NCI-H146 treated with DMSO at 0.1 percent for 48 hours (cell line): ENCODE measurements around the gene MS4A6A.
"Not testable (repeated sequence)": the region's sequence is repeated elsewhere in the genome, so short reads cannot be mapped to it uniquely, and the experiment has no call there.

Source experiments
- DNase-seq: peaks from one replicate; lab custom pipeline; 2025; ENCODE audit not compliant: unreplicated experiment; lab: John Stamatoyannopoulos, UW

Gene MS4A6A, protein sequence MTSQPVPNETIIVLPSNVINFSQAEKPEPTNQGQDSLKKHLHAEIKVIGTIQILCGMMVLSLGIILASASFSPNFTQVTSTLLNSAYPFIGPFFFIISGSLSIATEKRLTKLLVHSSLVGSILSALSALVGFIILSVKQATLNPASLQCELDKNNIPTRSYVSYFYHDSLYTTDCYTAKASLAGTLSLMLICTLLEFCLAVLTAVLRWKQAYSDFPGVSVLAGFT

DNA sequence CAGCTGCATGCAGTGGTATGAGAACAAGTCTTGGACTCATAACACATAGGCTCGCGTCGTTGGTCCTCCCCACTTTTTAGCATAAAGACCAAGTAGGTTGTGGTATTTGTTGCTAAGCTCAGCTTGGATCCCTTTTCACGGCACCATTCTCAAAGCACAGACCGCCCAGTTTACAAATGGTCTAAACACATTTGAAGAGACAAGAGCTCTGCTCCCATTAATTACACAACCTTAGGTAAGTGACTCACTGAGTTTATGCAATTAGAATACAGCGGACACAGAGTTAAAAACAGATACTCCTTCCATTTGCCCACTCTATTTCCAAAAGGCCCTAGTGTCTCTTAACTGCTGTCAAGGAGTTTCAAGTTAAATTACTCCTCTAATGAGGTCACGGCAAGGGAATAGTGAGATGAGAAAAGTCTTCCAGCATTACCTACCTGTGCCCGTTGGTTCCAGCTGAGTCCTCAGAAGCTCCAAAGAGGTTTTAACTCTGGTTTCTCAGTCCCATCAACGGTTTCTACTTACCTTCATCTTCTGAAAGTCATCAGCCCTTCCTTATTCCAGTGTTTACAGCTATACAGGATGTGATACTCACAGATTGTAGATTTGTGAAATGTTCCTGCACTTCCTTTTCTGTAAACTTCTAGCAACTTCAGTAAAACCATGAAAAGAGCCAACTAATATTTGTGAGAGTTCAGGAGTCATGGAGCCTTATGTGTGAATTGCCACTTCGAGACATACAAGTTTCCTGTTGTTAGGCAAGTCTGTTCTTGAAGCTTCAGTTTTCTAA is at the start of gene MS4A6A:
MS4A6A (minus strand) TSS at position 543 of the 790 bp plus-strand sequence. CDS start 1,356 bp downstream, outside the sequence.
- no peak for DNase-seq

DNA sequence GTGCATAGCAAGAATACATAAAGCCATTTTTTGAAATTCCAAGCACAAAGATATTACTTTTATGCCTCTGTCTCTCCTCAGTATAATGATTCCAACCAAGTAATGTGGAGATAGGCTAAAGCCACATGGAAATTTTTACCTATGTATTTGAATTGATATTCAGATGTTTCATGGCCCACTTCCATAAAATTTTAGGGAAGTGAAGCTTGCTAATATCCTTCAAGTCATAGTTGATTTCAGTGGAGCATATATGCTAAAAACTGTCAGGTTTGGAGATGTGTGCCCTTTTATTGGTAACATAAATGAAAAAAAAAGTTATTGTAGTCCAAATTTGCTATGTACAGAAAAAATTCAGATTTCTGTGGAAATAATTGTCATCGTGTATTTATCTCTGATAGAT is 47.8 kb upstream of the MS4A6A start:
- DNase-seq: no peak

DNA sequence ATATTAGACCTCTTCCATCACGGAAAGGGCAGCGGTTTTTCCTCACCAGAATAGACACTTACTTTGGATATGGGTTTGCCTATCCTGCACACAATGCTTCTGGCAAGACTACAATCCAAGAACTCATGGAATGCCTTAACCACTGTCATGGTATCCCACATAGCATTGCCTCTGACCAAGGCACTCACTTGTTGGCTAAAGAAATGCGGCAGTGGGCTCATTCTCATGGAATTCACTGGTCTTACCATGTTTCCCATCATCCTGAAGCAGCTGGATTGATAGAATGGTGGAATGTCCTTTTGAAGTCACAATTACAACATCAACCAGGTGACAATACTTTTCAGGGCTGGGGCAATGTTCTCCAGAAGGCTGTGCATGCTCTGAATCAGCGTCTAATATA is 39.3 kb upstream of the MS4A6A start:
- no peak for DNase-seq

DNA sequence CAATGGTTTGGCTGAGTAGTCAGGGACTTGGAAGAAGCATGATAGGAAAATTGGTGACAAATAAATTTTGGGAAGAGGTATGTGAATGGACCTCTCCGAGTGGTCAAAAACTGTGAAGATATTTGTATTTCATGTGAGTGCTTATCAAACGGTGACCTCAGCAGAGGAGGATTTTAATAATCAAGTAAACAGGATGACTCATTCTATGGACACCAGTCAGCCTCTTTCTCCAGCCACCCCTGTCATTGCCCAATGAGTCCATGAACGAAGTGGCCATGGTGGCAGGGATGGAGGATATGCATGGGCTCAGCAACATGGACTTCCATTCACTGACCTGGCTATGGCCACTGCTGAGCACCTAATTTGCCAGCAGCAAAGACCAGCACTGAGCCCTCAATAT is 38.8 kb upstream of the MS4A6A start:
- no peak for DNase-seq

DNA sequence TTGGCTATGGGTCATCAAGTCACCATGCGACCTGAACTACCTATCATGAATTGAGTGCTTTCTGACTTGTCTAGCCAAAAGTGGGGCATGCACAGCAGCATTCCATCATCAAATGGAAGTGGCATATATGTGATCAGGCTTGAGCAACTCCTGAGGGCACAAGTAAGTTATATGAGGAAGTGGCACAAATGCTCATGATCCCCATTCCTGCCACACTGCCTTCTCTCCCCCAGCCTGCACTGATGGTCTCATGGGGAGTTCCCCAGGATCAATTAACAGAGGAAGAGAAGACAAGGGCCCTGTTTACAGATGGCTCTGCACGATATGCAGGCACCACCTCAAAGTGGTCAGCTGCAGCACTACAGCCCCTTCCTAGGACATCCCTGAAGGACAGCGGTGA is 38.3 kb upstream of the MS4A6A start:
- no peak for DNase-seq

DNA sequence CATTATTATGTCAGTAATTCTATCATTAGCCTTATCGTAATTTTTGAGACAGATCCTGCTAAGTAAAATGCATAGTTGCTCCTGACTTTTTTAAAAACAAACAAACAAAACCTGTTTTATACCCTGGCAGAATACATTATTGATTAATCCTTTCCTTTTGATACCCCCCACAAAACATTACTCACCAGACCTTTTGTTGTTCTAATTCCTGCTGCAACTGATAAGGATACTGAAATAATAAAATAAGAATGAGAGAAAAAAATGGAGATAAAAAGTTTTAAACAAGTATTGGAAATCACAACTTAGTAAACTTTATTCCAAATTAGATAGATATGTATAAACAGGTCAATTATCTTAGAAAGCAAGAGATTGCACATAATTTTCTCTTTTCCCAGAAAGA is 31.5 kb upstream of the MS4A6A start:
- DNase-seq: no peak

DNA sequence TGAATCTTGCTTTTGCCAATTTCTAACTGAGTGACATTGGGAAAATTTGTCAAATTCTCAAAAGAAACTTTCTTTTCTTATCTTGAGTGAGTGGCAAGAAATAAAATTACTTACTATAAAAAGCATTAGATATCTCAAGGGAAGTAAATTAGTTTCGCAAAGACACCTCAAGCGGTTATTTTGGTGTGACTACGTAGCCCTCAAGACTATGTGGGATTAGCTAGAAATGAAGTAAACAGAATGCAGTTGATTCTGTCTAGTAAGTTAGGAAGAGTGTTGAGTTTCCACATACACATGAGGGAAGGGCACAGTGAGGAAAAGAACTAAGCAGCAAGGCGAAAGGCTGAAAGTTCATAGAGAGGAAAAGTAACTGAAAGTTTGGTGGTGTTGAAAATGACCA is 28.3 kb upstream of the MS4A6A start:
- DNase-seq: no peak

DNA sequence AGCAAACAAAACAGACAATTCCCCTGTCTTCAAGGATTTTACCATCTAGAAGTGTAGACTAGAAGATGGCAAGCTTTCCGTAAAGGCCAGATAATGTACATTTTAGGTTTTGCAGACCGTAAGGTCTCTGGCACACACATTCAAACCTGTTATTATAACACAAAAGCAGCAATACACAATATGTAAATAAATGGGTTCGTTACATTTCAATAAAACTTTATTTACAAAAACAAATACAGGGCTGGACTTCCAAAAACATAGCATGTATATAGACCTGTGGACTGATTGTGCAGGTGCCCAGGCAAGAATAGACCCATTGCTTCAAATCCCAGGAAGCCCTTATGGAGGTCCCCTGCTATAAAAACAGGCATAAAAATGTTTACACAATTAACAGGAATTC is 27.1 kb upstream of the MS4A6A start:
- no peak for DNase-seq

DNA sequence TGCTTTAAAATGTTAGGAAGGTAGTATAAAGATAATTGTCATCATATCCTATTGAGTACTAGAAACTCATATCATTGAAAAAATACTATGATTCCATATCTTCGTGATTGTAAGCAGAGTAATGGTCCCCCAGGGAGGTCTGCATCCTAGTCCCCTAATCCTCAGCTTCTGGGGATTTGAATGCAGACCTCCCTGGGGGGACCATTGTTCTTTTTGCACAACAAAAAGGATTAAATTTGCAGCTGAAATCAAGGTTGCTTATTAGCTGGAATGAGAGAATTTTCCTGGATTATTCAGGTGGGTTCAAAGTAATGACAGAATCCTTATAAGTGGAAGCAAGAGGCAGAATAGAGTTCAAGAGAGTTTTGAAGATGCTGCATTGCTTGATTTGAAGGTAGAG is 26.1 kb upstream of the MS4A6A start:
- no peak for DNase-seq

DNA sequence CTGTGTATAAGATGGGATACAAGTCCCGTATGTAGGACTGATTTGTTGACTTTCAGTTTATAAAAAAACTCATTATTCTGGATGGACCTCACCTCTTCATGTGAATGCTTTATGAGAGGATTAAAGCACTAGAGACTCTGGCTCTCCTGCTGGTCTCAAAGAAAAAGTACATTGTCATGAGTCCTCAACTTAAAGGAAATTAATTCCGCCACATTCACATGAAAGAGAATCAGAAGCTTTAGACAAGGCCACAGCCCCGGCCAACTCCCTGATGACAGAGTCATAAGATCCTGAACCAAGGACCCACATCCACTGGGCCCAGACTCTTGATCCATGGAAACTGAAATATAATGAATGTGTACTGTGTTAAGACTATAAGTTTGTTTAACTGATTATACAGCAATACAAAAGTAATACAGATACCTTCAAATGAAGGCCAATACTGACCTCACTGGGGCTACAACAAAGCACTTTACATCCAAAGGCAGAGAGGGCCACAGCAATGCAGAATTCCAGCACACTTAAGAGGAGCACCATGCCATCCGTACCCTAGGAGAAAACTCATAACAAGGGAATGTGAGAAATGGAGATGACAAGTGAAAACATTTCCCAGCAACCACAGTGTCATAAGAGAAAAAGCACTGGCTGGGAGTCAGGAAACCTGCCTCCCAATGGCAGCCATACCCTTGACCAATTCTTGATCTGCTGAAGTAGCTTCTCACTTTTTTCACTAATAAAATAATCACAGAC is 25.4 kb upstream of the MS4A6A start:
- no peak for DNase-seq

DNA sequence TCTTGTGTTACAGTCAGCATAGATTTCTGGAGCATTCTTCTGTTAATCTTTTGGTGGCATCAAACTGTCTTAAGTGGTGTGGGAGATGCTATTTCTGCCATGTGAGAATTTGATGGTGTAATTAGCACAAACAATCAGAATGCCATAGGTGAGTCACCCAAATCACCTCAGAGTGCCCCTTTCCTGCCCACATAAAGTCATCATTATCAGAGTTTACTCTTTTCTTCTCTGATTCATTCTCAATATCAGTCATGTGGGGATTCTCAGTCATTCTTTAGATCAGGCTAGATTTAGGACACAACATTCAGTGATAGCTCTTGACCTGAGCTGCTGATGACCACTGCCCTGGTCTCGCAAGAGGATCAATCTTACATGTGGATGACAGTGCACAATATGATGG is 23.7 kb upstream of the MS4A6A start:
- no peak for DNase-seq

DNA sequence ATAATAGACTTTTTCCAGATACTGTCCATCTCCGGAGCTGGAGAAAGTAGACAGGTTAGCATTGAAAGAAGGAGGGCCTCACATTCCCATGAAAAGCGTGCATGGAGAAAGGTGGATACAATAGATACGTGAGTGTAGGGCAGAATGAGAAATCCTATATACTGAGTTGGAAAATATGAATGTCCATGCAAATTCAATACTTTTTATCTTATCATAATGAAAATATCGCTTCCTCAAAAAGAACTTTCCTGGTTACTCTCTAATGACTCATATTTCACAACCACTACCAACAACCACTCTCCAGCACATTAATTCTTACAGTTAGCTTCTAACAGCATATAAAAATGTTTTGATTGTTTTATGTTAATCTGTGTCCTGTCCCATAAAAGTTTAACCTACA is 22.0 kb upstream of the MS4A6A start:
- DNase-seq: no peak

DNA sequence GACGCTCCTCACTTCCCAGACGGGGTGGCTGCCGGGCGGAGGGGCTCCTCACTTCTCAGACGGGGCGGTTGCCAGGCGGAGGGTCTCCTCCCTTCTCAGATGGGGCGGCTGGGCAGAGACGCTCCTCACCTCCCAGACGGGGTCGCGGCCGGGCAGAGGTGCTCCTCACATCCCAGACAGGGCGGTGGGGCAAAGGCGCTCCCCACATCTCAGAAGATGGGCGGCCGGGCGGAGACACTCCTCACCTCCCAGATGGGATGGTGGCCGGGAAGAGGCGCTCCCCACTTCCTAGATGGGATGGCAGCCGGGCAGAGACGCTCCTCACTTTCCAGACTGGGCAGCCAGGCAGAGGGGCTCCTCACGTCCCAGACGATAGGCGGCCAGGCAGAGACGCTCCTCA is 18.5 kb upstream of the MS4A6A start:
- not testable (repeated sequence) for DNase-seq

DNA sequence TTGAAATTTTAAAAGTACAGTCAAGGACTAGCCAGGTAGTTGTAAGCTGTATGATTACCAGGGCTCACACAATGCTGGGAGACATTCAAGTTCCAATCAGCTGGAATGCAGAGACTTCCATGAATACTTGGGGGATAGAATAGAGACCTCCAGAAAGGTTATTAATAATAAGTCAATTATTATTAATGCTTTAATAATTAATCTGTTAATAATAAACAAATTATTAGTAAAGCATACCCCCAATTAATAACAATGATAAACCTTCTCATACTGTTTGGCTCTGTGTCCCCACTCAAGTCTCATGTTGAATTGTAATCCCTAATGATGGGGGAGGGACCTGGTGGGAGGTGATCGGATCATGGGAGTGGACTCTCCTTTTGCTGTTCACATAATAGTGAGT is 14.6 kb upstream of the MS4A6A start:
- no peak for DNase-seq

DNA sequence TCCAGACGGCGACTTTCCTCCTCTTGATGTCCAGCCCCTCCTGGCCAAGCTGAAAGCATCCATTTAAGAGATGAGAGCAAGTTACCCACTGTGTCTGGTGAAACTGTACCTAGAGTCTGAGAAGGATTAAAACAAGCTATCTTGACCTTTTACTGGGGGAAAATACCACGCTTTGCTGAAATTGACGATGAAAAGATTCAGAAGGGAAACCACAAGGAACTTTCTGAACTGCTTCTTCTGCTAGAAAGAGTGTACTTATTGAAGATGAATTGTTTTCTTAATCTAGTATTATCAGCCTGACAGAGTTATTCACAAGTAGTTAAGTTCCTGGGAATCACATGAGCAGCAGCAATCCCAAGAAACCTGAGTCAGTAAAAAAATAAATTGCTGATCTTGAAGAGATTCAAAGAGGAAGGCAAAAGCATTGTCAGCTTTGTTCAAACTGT is 13.1 kb upstream of the MS4A6A start:
- no peak for DNase-seq

DNA sequence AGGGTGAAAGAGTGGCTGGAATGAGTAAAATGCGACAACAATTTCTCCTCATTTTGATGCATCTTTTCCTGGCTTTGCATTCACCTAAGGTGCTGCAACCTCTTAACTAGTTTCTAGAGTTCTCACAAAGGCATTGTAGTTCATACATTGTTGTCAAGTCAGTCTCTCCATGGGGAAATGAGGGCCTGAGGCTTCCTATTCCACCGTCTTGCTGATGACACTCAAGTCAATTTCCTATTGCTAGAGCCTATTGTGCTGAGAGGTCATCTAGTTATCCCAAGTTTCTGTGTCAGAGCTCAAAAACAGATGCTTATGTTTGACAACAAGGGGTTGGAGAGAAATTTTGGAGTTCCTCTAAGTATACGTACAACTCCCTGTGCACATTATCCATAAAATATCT is 11.6 kb upstream of the MS4A6A start:
- no peak for DNase-seq

DNA sequence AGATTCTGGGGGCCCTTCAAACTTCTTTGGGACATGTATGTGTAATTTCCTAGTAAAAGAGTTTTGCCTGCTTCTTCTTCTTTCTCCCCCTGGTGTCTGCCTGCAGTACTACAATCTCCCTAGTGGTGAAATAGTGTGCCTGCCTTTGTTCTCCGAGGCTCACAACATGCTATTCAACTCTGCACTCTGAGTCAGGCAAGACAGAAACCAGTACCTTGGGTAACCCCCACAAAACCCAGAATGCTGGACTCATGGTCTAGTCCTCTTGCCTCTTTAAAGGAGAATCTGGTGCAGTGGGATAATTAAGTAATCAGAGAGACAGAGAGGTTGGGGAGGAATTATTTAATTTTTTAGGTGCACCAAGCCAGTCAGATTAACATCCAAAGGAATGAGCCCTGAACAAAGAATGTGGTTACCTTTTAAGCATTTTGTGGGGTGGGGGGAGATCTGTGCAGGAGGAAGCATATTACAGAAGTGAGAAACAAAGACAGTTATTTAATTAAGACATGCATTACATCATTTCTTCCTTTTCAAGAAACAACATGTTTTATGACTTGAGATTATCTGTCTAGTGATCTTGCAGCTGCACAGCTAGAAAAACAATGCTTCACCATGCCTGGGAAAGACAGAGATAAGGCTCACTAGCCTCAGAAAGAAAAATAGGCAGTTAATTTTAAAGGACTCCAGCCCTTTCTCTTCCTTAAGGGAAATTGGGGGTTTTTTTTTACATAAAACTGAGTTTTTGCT is 11.0 kb upstream of the MS4A6A start:
- DNase-seq: no peak

DNA sequence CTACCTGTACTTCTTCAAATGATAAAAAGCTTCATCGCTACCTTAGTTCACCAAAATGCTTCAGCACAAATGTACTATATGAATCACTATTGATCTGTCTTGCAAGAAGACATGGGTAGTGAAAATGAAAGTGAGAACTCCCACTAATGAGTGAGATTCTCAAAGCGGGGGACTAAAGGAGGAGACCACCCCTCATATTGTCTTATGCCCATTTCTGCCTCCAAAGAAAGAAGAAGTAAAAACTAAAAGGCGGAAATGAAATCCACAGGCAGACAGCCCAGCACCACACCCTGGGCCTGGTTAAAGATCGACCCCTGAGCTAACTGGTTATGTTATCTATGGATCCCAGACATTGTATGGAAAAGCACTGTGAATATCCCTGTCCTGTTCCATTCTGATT is 9.7 kb upstream of the MS4A6A start:
- DNase-seq: not testable (repeated sequence)

DNA sequence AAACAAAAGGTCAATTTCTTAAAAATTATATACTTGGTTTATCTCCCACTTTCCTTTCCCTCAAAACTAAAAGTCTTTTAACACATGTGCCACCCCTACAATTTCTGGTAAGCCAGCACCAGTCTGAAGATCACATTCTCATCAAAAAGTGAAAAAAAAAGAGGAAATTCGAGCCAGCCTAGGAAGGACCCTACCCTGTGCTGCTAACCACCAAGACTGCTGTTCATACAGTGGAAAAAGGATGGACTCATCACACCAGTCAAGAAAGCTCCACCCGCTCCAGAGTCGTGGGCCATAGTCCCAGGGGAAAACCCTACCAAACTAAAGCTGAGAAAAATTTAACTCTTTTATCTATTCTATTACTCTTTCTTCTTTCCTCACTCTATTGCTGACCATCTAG is 5.6 kb upstream of the MS4A6A start:
- not testable (repeated sequence) for DNase-seq

DNA sequence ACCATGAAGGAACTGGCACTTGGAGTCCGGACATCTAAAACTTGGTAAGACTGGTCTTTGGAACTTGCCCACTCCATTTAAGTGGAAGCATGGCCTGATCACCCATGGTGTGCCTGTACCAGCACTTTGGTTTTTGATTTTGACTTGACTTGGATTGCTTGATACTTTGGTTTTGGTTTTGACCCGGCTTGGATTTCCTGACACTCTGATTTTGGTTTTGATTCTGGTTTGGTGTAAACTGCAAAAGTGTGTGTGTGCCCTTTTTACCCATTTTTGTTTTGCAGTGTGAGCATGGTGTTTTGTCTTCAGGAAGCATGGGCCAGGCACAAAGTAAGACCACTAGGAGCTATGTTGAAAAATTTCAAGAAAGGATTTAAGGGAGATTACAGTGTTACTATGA is 3.2 kb upstream of the MS4A6A start:
- not testable (repeated sequence) for DNase-seq

DNA sequence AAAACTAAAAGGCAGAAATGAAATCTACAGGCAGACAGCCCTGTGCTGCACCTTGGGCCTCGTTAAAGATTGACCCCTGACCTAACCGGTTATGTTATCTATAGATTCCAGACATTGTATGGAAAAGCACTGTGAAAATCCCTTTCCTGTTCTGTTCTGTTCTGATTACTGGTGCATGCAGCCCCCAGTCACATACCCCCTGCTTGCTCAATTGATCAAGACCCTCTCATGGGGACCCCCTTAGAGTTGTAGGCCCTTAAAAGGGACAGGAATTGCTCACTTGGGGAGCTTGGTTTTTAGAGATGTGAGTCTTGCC is 2.6 kb upstream of the MS4A6A start:
- not testable (repeated sequence) for DNase-seq
